DOHH2 (cell line): ENCODE measurements around the gene STK32C.

Experiments used
- H3F3A ChIP-seq: fragments of 200-600 bp; sonication (generic), shearing (Covaris generic); 2 replicates; pipeline ENCODE4 v1.6.0; 2016; ENCODE audit warnings: antibody characterized with exemption, mild to moderate bottlenecking; ENCODE audit not compliant: control insufficient read depth, insufficient read depth
- H3K27ac ChIP-seq: fragments of 200-600 bp; sonication (generic); 2 replicates; pipeline ENCODE4 v1.5.1; 2014; ENCODE audit warnings: low read depth, mild to moderate bottlenecking, low read length, moderate library complexity
- H3K27me3 ChIP-seq: fragments of 200-600 bp; sonication (generic); 2 replicates; pipeline ENCODE4 v1.6.1; 2014; ENCODE audit warnings: mild to moderate bottlenecking, low read length, mixed read lengths; ENCODE audit not compliant: control insufficient read depth
- H3K36me3 ChIP-seq: fragments of 200-600 bp; sonication (generic); 2 replicates; pipeline ENCODE4 v1.6.1; 2014; ENCODE audit warnings: mild to moderate bottlenecking, low read length, moderate library complexity, mixed read lengths; ENCODE audit not compliant: control insufficient read depth
- H3K4me1 ChIP-seq: fragments of 200-600 bp; sonication (generic); 2 replicates; pipeline ENCODE4 v1.6.1; 2014; ENCODE audit warnings: mild to moderate bottlenecking, low read length, mixed read lengths; ENCODE audit not compliant: control insufficient read depth
- H3K4me2 ChIP-seq: fragments of 200-600 bp; sonication (generic); 2 replicates; pipeline ENCODE4 v1.6.0; 2014; ENCODE audit warnings: mild to moderate bottlenecking, low read length, moderate library complexity
- H3K4me3 ChIP-seq: fragments of 200-600 bp; sonication (generic); 2 replicates; pipeline ENCODE4 v1.5.1; 2014; ENCODE audit warnings: mild to moderate bottlenecking, low read length, mixed read lengths
- H3K79me2 ChIP-seq: fragments of 200-600 bp; sonication (generic); 2 replicates; pipeline ENCODE4 v1.6.1; 2014; ENCODE audit warnings: mild to moderate bottlenecking, low read length, mixed read lengths; ENCODE audit not compliant: control insufficient read depth
- H3K9me2 ChIP-seq: fragments of 200-600 bp; sonication (generic); replicated peaks from 2 replicates; pipeline ENCODE4 v1.6.1; 2014; ENCODE audit warnings: mild to moderate bottlenecking, low read length, mixed read lengths; ENCODE audit not compliant: control insufficient read depth
- H3K9me3 ChIP-seq: fragments of 200-600 bp; sonication (generic); 2 replicates; pipeline ENCODE4 v1.6.1; 2014; ENCODE audit warnings: antibody characterized with exemption, low read length, mixed read lengths; ENCODE audit not compliant: control insufficient read depth, insufficient read depth
- H4K20me1 ChIP-seq: fragments of 200-600 bp; sonication (generic); 2 replicates; pipeline ENCODE4 v1.6.0; 2014; ENCODE audit warnings: low read depth, mild to moderate bottlenecking, antibody characterized with exemption, low read length, moderate library complexity; ENCODE audit not compliant: control insufficient read depth, insufficient read depth
- EZH2phosphoT487 ChIP-seq: fragments of 200-600 bp; sonication (generic); IDR thresholded peaks from 2 replicates; pipeline ENCODE4 v1.6.1; 2017; ENCODE audit warnings: borderline replicate concordance, mild to moderate bottlenecking, antibody characterized with exemption, low read length, moderate library complexity, mixed read lengths
- TF ChIP-seq, protein P1 (sequence below): fragments of 200-600 bp; sonication (generic); IDR thresholded peaks from one replicate; pipeline ENCODE4 v1.5.1; 2014; ENCODE audit warnings: antibody characterized with exemption, mild to moderate bottlenecking, low read depth, low read length; ENCODE audit not compliant: poor library complexity, severe bottlenecking

STK32C gene

DNA sequence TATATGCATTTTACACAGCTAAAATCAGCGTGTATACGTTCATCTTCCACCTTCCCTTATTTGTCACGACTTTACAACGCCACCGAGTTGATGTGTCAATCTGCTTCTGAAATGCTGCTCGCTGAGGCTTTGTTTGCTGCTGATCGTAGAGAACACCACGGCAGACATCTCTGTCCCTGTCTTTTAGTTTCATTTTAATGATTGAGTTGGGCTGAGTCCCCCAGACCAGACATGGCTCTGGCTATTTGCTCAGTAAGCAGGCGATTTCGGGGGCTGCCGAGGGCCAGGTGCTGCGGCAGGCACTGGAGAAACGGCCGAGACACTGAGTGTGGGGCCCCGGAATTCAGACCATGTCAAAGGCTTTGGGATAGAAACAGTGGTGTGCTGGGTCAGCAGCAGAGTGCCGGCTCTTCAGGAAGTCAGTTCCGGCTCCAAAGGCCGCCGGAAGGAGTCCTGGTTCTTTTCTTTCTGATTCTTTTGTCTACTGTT, 29.2 kb upstream of the STK32C start:
- Histone ChIP-seq H3K9me2 (no peaks in the 10 kb centered on the region), H3K27me3 (no peaks in the 10 kb centered on the region), H3K4me1 (peaks cover 9% of the 10 kb centered on the region), H4K20me1 (no peaks in the 10 kb centered on the region), H3K79me2 (no peaks in the 10 kb centered on the region), H3K4me2 (no peak overlapping the region), H3K27ac (no peak overlapping the region), H3F3A (no peaks in the 10 kb centered on the region), H3K4me3 (no peak overlapping the region), H3K36me3 (no peaks in the 10 kb centered on the region), H3K9me3 (no peaks in the 10 kb centered on the region)
- TF ChIP-seq, protein P1, sequence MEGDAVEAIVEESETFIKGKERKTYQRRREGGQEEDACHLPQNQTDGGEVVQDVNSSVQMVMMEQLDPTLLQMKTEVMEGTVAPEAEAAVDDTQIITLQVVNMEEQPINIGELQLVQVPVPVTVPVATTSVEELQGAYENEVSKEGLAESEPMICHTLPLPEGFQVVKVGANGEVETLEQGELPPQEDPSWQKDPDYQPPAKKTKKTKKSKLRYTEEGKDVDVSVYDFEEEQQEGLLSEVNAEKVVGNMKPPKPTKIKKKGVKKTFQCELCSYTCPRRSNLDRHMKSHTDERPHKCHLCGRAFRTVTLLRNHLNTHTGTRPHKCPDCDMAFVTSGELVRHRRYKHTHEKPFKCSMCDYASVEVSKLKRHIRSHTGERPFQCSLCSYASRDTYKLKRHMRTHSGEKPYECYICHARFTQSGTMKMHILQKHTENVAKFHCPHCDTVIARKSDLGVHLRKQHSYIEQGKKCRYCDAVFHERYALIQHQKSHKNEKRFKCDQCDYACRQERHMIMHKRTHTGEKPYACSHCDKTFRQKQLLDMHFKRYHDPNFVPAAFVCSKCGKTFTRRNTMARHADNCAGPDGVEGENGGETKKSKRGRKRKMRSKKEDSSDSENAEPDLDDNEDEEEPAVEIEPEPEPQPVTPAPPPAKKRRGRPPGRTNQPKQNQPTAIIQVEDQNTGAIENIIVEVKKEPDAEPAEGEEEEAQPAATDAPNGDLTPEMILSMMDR: no peak
- no peak for TF ChIP-seq EZH2phosphoT487

DNA sequence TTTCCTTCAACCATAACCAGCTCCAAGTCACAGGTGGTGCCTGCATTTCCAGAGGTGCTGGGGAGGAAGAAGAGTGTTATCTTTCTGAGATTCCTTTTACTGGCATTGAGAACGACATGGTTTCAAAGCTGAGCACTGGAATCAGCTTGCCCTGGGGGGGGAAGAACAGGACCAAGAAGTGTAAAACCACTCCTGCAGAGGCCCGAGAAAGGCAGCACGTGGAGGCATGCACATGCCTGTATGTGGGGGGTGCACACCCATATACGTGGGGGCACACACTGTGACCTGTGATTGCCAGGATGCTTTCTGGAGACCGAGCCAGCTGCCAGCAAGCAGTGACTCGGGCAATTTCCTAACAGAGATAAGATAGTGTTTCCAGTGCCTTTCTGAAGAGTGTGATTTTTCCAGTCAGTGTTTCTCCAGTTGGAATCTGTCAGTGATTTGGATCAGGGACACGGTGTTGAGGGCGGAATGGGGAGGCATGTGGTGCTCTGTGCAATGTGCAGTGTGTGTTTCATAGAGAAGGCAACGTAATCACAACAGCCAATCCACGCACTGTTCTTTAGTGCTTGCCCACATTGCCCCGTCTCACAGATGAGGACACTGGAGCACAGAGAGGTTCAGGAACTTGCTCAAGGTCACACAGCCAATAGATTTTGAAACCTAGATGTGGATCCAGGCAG, 28.5 kb upstream of the STK32C start:
- peaks cover 2% of the 10 kb centered on the region; the same call in 1 of the 2 replicates for H3K36me3 ChIP-seq
- H3K4me3 ChIP-seq: no peak overlapping the region
- H4K20me1 ChIP-seq: no peaks in the 10 kb centered on the region
- no peaks in the 10 kb centered on the region for H3K27me3 ChIP-seq
- no peak overlapping the region for H3K27ac ChIP-seq
- no peak for TF ChIP-seq EZH2phosphoT487
- TF ChIP-seq, protein P1: no peak
- H3K9me2 ChIP-seq: no peaks in the 10 kb centered on the region
- no peaks in the 10 kb centered on the region for H3K9me3 ChIP-seq
- H3F3A ChIP-seq: no peaks in the 10 kb centered on the region
- H3K4me2 ChIP-seq: no peak overlapping the region
- H3K4me1 ChIP-seq: peaks cover 9% of the 10 kb centered on the region
- peaks cover 4% of the 10 kb centered on the region for H3K79me2 ChIP-seq

DNA sequence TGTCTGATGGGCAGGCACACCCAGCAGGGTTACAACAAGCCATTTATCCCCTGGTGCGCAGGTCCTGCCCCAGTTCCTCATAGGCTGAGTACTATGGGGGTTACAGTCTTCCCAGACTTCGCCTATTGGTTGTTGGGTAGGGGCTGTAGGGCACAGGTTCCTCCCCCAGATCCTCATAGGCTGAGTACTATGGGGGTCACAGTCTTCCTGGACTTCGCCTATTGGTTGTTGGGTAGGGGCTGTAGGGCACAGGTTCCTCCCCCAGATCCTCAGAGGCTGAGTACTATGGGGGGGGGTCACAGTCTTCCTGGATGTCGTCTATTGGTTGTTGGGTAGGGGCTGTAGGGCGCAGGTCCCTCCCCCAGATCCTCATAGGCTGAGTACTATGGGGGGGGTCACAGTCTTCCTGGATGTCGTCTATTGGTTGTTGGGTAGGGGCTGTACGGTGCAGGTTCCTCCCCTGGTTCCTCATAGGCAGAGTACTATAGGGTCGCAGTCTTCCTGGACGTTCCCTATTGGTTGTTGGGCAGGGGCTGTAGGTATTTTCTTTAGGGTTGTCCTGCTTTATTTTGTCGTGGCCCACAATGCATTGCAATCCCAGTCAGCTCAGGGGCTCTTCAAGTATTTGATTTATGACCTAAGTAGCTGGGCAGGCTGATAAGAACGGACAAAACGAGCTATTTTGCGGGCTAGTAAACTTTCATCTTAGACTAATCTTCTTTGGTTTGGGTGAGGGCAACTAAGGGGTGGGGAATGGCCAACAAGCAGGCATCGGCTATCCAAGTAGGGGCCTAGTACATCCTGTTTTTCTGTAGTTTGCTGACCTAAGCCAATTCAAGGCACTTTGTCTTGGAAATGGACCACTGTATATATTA, 27.7 kb upstream of the STK32C start:
- Histone ChIP-seq H3F3A (no peaks in the 10 kb centered on the region), H3K4me1 (peaks cover 9% of the 10 kb centered on the region), H4K20me1 (no peaks in the 10 kb centered on the region), H3K4me2 (no peak overlapping the region), H3K27ac (no peak overlapping the region), H3K79me2 (peaks cover 12% of the 10 kb centered on the region), H3K9me2 (no peaks in the 10 kb centered on the region), H3K4me3 (no peak overlapping the region), H3K36me3 (peaks cover 4% of the 10 kb centered on the region; the same call in 1 of the 2 replicates), H3K27me3 (no peaks in the 10 kb centered on the region), H3K9me3 (no peaks in the 10 kb centered on the region)
- TF ChIP-seq EZH2phosphoT487: no peak
- TF ChIP-seq, protein P1: no peak
